Cerebellar nuclear complex (tissue), 1 donor: ENCODE results near the gene TBC1D22A.

Source experiments
- DNase-seq, 2 experiments: peaks; one replicate each; lab custom pipeline; 2025; lab: John Stamatoyannopoulos, UW

TBC1D22A gene

DNA sequence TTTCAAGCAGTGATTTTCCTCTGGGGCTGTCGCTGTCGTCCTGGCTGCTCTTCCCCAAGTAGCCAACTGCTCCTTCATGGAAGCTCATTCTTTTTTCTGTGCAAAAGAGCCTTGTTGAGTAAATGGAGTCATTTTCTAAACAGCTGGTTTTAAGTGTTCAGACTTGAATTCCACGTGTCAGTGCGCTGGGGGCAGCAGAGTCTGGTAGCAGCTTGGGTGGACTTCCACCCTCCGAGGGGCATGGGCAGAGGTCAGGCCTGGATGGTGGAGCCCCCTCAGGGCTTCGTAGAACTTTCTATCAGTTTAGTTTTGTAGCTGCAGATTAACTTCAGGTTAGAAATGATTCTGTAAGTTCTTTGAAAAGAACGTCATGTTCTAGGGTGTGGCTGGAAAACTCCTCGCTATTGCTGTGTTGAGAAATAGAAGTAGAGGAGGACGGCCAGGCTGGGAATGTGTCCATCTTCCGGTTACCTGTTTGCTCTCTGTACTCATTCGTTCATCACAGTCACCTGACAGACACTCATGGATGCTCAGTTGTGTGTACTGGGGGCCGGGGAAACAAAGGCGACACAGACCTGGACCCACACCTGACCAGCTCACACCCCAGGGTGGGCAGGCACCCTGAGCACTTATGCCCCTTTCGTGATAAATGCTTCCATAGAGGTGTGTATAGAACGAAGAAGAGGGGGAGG lies 270.7 kb downstream of the TBC1D22A start:
- no peak for DNase-seq

DNA sequence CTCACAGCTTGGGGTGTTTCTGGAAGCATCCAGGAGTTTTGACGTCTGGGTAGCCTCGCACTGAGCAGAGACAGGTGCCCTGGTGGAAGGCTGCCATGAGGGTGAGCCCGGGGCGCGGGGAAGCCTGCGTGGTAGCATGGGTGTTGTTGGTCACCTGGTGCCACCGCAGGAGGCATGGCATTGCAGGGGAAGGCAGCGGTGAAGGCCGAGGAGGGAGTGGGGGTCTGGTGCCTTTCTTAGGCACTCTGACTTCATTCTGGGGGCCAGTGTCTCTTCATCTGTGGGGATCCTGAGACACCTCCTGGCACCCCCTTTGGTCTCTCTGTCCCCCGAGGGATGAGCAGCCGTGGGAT lies 271.2 kb downstream of the TBC1D22A start:
- DNase-seq = no peak

- DNase-seq = no peak
Observed at GRCh38 chr22:47034076-47034808, 271.8 kb downstream of the TBC1D22A start.

DNA sequence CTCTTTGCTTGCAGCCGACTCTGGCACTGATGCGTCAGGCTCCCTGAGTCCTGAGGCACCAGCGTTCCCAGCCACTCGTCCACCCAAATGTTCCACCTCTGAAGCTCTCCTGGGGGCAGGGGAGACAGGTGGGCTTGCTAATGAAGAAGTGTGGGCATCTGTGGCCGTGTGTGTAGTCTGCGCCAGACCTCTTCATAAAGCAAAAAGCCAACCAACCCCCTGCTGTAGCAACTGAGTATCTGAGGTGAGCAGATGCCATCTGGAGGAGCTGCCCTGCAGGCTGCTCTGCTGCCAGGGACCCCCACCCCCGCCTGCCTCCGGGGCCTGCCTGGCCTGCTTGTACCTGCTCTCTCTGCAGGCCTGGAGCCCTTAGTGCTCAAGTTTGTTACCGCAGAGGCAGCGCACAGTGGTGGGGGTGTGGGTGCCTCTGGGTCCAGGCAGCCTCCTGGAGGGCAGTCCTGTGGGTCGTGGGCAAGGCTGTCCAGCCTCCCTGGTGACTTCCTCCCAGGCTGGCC lies 272.5 kb downstream of the TBC1D22A start:
- DNase-seq = peak in 1 of 2 experiments; percentile 37

- DNase-seq = no peak
Observed at GRCh38 chr22:47035425-47035881, 273.0 kb downstream of the TBC1D22A start.

DNA sequence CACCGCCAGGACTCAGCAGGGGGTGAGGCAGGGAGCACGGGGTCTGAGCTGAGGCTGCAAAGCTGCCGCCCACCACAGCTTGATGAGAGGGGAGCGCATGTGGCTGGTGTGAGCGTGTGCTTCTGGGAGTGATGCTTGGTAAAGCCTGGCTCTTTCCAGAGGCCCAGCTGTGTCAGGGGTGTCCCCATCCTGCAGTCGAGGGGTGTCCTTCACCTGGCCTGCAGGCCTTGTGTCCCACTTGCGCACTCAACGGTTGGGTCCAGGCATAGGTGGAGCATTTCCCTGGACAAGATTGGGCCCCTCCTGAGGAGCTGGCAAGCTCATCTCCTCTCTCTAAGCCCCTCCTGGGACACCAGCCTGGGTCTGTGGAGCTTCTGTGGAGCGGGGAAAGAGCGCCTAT lies 273.9 kb downstream of the TBC1D22A start:
- DNase-seq = no peak

DNA sequence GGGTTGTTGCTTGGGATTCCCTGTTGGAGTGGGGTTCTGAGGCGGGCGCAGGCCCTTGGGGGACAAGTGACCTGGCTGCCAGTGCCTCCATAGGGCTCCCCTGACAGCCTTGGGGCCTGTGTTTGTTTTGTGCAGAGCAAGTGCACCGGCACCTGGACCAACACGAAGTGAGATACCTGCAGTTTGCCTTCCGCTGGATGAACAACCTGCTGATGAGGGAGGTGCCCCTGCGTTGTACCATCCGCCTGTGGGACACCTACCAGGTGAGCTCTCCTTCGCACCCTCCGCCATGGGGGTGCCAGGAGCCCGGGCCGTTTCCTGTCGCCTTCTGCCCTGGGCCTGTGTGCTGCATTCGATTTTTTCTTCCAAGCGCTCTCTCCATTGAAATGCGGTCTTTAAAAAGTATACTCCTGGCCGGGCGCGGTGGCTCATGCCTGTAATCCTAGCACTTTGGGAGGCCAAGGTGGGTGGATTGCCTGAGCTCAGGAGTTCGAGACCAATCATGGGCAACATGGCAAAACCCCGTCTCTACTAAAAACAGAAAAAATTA lies 274.6 kb downstream of the TBC1D22A start:
- DNase-seq = no peak

GRCh38 chr22:47038206-47038835 lies 275.9 kb downstream of the TBC1D22A start:
- no peak for DNase-seq

- DNase-seq = no peak
Observed at GRCh38 chr22:47039356-47039755, 276.9 kb downstream of the TBC1D22A start.

DNA sequence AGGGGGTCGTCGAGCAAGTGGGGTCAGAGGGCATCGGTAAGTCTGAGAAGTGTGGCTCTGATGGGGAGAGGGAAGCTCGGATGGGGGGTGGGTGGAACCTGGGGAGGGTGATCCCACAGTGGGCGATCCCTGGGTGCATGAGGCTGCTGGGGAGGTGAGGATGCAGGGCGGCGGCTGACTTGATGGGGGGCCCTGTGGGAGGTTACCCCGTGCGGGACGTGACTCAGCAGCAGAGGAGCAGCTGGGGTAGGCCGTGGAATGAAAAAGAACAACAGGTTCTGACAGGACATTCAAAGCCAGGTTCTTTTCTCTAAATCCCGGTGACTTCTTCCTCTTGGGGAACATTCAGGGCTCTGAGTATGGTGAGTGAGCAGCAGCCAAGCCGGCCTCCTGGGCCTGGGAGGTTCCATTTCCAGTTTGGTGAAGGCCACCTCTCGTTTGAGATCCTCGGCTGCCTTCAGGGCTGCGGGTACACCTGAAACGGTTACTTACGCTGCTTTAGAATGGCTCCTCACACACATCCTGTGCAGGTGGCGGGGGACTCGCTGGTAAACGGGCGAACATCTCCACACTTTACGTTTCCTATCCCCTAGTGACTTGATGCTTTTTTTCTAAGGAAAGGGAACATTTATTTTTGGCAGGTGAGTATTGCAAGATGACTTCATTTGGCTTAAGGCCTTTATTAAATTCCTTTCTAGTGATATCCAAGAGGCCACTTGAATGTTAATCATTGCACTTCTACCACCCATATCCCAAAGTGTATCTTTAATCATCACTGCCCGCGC lies 278.2 kb downstream of the TBC1D22A start:
- no peak for DNase-seq

DNA sequence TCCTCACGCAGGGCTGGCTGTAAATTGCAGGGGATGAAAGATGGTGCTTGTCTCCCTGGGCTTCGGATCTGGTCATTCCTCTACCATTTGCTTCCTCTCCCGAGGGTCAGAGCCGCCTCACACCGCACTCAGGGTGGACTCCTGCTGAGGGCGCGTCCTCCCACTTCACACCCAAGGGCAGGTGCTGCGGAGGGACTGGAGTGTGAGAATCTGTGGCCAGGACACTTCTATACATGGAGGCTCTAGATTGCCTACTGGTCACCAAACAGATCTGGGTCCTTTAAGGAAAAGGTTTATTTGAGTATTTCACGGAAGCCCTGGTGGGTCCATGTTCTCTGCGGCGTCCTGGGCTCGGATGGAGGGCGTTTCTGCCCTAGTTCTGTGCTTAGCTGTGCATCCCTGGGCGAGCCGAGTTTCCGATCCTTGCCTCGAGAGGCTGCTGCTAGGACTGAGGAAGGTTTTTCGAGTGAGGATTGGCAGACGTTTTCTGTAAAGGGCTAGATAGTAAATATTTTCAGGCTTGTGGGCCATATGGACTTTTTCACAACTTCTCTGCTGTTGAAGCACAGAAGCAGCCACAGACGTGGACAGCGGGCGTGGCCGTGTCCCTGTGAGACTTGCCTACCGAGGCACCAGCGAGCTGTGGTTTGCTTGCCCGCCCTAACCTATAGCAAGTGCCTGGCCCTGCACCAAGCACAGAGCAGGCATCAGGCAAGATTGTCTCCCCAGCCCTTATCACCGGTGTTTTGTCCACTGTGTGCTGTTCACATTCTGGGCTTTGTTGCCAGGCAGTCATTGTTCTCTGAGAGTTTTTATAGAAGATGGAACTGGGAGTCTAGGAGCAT lies 279.0 kb downstream of the TBC1D22A start:
- no peak for DNase-seq

- DNase-seq = no peak
Observed at GRCh38 chr22:47042116-47042825, 279.8 kb downstream of the TBC1D22A start.

DNA sequence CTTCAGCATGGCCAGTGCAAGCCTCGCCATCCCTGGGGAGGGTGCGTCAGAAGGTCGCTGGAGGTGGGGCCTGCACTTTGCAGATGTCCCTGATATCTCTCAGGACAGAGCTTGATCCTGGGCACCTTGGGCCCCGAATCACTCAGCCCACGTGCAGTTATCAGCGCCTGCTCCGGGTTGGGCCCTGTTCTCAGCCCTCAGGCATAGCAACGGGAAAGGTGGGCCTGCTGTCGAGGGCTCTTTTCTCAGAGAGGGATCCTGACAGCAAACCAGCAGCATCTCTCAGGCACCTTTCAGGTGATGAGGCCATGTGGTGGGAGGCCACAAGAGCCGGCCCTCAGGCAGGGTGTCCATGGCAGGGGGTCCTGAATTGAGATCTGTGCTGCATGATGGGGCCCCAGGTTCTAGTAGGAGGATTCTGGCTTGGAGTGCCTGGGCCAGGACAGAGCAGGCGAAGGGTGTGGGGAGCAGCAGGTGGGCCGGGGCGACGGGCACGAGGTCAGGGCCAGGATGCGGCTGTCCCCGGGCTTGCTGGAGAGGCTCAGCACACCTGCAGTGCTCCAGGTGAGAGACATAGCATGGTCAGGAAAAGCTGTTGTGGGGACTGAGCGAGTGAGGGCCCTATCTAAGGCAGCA lies 280.5 kb downstream of the TBC1D22A start:
- no peak for DNase-seq

DNA sequence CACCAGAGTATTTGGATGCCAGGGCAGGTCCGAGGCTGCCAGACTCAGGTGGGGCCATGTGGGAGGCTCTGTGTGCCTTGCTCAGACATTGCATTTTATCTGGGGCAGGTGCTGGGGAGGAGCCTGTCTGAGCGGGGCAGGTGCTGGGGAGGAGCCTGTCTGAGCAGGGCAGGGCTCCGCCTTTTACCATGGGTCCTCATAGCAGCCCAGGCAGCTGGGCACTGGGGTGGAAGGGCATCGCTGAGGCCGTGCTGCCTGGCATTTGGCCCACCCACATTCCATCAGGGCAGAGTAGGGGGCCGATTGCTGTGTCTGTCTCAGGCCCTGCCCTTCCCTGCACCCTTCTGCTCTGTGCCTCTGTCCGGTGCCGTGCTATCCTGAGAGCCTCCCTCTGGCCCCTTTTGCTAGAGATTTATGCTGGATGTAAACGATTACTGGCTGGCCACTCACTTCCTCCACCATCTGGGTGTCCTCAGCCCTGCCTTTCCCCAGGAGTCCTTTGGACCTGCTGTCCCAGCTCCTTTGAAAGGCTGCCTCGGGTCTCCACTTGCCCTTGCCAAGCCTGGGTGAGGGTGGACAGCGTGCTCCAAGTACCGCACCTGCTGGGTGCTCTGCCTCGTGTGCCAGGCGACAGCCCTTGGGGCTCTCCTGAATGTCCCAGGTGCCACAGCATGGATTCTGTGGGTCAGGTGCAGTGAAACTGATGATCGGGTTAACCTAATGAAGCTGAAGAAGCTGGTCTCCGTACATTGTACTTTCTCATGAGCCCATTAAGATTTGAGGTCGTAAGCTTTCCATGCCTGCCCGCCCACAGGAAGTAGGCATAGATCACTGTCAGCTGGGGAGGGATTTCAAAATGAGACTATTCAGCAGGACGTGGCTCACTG lies 281.6 kb downstream of the TBC1D22A start:
- peak in 1 of 2 experiments; percentile 45 for DNase-seq

DNA sequence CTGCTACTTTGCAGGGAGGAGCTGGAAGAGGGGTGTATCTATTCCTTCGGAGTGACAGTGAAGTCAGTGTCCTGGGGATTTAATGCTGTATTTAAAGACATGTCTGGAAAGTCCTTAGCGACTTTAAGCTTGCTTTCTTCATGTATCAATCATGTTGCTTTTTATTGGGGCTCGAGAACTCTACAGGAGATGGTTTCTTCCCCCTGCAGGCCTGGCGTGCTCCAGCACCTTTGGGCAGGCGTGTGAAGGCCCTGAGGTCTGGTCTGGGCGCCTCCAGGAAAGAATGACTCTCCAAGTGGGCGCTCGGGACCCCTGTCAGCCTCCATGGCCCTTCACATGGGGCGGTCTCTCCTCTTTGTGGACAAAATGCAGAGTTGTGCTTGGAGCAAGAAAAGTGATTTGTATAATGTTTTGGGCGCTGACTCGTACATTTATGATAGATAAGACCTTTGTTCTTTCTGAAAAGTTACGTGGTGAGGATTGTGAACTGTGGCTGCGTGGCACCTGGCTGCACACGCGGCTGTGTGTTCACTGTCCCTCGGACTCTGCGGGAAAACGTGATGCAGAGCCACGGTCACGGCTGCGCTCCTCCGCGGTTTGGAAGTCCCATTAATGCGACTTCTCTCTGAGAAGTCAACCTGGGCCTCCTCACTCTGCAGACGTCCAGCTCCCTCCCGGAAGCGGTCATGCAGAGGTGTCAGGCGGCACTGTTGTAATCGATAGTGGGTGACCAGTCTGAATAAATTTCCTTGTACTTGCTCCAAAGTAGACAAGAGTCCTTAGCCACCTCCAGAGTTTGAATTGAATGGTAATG lies 282.5 kb downstream of the TBC1D22A start:
- no peak for DNase-seq

- DNase-seq = no peak
Observed at GRCh38 chr22:47045691-47046410, 283.4 kb downstream of the TBC1D22A start.

DNA sequence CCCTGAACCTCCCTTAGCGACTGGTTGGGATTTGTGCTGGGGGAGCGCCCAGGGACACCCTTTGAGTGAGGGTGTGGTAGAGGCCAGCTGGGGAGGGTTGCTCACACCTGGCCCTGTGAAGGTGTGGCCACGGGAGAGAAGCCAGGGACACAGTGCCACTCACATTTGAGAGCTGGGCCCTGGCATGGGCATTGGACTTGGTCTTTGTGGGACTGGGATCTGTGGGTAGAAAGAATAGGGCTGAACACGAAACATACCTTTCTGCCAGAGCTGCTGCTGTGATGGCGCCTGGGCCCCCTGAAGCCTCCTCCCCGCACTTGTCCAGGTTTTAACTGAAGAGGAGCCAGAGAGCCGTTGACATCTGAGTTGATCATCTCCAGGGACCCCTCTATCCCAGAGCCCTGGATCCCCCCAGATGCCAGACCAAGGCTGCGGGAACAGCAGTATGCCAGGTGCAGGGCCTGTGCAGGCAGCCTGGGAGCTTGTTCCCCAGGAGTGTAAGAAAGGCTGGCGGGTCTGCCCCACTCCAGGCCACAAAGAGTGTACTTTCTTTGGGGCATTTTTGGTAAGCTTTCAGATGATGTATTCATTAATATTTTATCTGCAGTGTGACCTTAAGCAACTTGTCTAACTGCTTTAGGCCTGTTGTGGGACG lies 284.1 kb downstream of the TBC1D22A start:
- no peak for DNase-seq
